ENCODE data around the gene KDM4B. TPM values are rescaled to one million over a fixed set of nuclear protein-coding genes. Genes with fewer than 3 reads are reported as not detected.
A peak's percentile ranks its signal among the peaks of the same experiment; 100 is the strongest.
"Not testable (repeated sequence)": the region's sequence is repeated elsewhere in the genome, so short reads cannot be mapped to it uniquely, and the experiment has no call there.

KDM4B gene
- polyA plus RNA-seq, 10 donors: 15.4 to 20.2 (median 18.5) TPM

- DNase-seq: no peak
These were observed 42.7 kb downstream of the KDM4B start for GRCh38 chr19:5011476-5012238.

GRCh38 chr19:5012688-5013457, 44.0 kb downstream of the KDM4B start:
- no peak for DNase-seq

GRCh38 chr19:5013761-5014160, 44.8 kb downstream of the KDM4B start:
- DNase-seq: no peak

- no peak for DNase-seq
These were observed 46.0 kb downstream of the KDM4B start for GRCh38 chr19:5014941-5015340.

- DNase-seq: no peak
These were observed 47.4 kb downstream of the KDM4B start for GRCh38 chr19:5016268-5016667.

- DNase-seq: no peak
These were observed 47.9 kb downstream of the KDM4B start for GRCh38 chr19:5016781-5017180.

- DNase-seq: no peak
These were observed 48.3 kb downstream of the KDM4B start for GRCh38 chr19:5017235-5017634.

GRCh38 chr19:5018224-5019015, 49.5 kb downstream of the KDM4B start:
- no peak for DNase-seq

- DNase-seq: no peak
These were observed 51.5 kb downstream of the KDM4B start for GRCh38 chr19:5020368-5020767.

- DNase-seq: no peak
These were observed 52.1 kb downstream of the KDM4B start for GRCh38 chr19:5021046-5021445.

- no peak for DNase-seq
These were observed 53.4 kb downstream of the KDM4B start for GRCh38 chr19:5022066-5022860.

- DNase-seq: no peak
These were observed 54.2 kb downstream of the KDM4B start for GRCh38 chr19:5023128-5023571.

GRCh38 chr19:5024282-5024681, 55.4 kb downstream of the KDM4B start:
- peak in 1 of 3 donors; percentile 71 for DNase-seq

GRCh38 chr19:5025027-5025426, 56.1 kb downstream of the KDM4B start:
- no peak for DNase-seq

- no peak for DNase-seq
These were observed 57.9 kb downstream of the KDM4B start for GRCh38 chr19:5026706-5027273.

GRCh38 chr19:5028229-5028886, 59.4 kb downstream of the KDM4B start:
- DNase-seq: no peak

- not testable (repeated sequence) for DNase-seq
These were observed 60.7 kb downstream of the KDM4B start for GRCh38 chr19:5029596-5029995.

- DNase-seq: no peak
These were observed 61.4 kb downstream of the KDM4B start for GRCh38 chr19:5030136-5030820.

GRCh38 chr19:5030822-5031221, 61.9 kb downstream of the KDM4B start:
- DNase-seq: no peak

All from muscle of back (tissue), 11 donors.